GM12891 (cell line): ENCODE measurements around the gene SKIC8.

Experiments
- POLR2A ChIP-seq: IDR thresholded peaks from 2 replicates; pipeline ENCODE4 v1.6.1; 2011; ENCODE audit warnings: low read depth, low read length, control low read depth
- POLR2AphosphoS5 ChIP-seq: IDR thresholded peaks from 2 replicates; pipeline ENCODE4 v1.6.1; 2011; ENCODE audit warnings: low read depth, low read length, control low read depth
- POU2F2 ChIP-seq: IDR thresholded peaks from 2 replicates; pipeline ENCODE4 v1.6.1; 2011; ENCODE audit warnings: low read depth, mild to moderate bottlenecking, control low read depth, low read length, moderate library complexity
- TAF1 ChIP-seq: IDR thresholded peaks from 2 replicates; pipeline ENCODE4 v1.6.1; 2011; ENCODE audit warnings: low read depth, low read length, control low read depth

DNA sequence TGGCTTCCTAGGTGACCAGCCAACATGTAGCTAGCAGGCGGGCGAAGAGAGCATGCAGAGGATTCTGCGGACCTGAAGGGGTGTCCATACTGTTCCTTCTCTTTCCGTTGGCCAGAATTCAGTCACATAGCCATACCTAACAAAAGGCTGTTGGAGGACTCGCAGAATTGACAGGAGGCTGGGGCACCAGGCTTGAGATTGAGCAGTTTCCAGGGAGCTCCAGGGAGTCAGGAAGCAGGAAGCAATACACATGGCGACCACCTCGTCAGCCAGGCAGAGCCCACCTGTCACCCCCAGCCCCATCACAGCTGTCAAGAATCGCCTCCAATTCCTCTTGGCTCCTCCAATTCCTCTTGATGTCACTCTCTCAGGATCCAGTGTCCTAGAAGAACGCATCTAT lies 48.3 kb downstream of the SKIC8 start:
- TF ChIP-seq POLR2A: no peak
- TF ChIP-seq TAF1: no peak
- no peak for TF ChIP-seq POLR2AphosphoS5
- TF ChIP-seq POU2F2: no peak
